ENCODE measurements around the gene TNN. TPM values are rescaled to one million over a fixed set of nuclear protein-coding genes. Genes with fewer than 3 reads are reported as not detected.

Gene TNN
- total and polyA plus RNA-seq, 2 donors (not counting 1 experiment from before 2014, with no cell fraction given): not detected

DNA sequence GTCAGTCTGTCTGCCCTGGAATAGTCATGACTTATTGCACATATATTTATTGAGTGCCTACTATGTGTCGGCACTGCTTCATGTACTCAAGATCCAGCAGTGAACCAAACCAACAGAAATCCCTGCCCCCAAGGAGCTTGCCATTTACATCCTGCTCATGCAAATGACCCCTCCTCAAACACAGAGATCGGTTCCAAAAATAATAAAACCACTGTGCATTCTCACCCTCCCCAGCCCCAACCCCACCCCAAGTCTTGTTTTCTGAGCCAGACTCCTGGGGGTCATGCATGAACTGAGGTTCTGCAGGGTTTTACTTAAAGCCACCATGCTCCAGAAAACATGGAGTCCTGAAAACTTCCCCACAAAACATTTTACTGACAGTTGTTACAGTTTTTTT is 63.0 kb downstream of the TNN start:
- no peak for DNase-seq (ENCODE audit: low read depth in 2 of 2)
- H3K4me1 ChIP-seq (ENCODE audit: control insufficient read depth, extremely low read depth, insufficient read depth, low read length): peaks cover 2% of the 10 kb centered on the region
- H3K27me3 ChIP-seq (ENCODE audit: control insufficient read depth, insufficient read depth, low read length): no peaks in the 10 kb centered on the region
- H2AFZ ChIP-seq (ENCODE audit: low read length): no peak overlapping the region
- H4K20me1 ChIP-seq (ENCODE audit: control insufficient read depth, extremely low read depth, insufficient read depth, low read length): no peaks in the 10 kb centered on the region
- H3K4me2 ChIP-seq (ENCODE audit: extremely low read depth, insufficient read depth, low read length): no peak overlapping the region
- no peak overlapping the region for H3K9ac ChIP-seq (ENCODE audit: insufficient read depth, low read length)
- H3K27ac ChIP-seq (ENCODE audit: insufficient read depth, low read length): no peak overlapping the region
- TF ChIP-seq EZH2 (IDR thresholded peaks at IDR 0.05; ENCODE audit: low read length, missing control alignments): no peak
- TF ChIP-seq, protein P1, sequence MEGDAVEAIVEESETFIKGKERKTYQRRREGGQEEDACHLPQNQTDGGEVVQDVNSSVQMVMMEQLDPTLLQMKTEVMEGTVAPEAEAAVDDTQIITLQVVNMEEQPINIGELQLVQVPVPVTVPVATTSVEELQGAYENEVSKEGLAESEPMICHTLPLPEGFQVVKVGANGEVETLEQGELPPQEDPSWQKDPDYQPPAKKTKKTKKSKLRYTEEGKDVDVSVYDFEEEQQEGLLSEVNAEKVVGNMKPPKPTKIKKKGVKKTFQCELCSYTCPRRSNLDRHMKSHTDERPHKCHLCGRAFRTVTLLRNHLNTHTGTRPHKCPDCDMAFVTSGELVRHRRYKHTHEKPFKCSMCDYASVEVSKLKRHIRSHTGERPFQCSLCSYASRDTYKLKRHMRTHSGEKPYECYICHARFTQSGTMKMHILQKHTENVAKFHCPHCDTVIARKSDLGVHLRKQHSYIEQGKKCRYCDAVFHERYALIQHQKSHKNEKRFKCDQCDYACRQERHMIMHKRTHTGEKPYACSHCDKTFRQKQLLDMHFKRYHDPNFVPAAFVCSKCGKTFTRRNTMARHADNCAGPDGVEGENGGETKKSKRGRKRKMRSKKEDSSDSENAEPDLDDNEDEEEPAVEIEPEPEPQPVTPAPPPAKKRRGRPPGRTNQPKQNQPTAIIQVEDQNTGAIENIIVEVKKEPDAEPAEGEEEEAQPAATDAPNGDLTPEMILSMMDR (conservative IDR thresholded peaks at IDR 0.05 in 1 of 2, IDR thresholded peaks at IDR 0.05 in 1 of 2; ENCODE audit: low read depth in 1 of 2, low read length in 2 of 2): no peak
- no peak overlapping the region for H3K4me3 ChIP-seq (replicated peaks in 1 of 4; ENCODE audit: control extremely low read depth in 1 of 4, insufficient read depth in 1 of 4, low read depth in 3 of 4, low read length in 4 of 4)
- no peaks in the 10 kb centered on the region for H3K9me3 ChIP-seq (ENCODE audit: control insufficient read depth, insufficient read depth, low read depth, low read length)
- H3K36me3 ChIP-seq (ENCODE audit: control insufficient read depth, insufficient read depth, low read length): no peaks in the 10 kb centered on the region
- no peaks in the 10 kb centered on the region for H3K79me2 ChIP-seq (ENCODE audit: control insufficient read depth, insufficient read depth, low read length)

DNA sequence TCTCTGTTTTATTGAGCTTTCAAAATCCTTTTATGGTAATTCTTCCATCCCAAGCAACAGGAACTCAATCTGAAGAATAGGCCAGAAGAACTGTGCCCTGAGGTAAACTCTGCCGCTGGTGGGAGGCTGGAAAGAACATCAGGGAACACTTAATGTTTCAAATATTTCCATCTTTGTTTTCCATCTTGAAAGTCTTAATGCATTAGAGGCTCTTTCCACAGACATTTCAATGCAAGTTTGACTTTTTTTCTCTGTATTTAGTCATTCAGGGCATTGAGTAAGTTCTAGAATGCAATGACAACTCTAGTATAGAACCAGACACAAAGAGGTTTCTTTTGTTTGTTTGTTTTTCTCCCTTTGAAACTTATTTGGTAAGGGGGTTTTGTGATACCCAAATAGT is 63.5 kb downstream of the TNN start:
- Histone ChIP-seq H3K27me3 (ENCODE audit: control insufficient read depth, insufficient read depth, low read length) (no peaks in the 10 kb centered on the region), H3K9me3 (ENCODE audit: control insufficient read depth, insufficient read depth, low read depth, low read length) (no peaks in the 10 kb centered on the region), H3K4me2 (ENCODE audit: extremely low read depth, insufficient read depth, low read length) (no peak overlapping the region), H3K27ac (ENCODE audit: insufficient read depth, low read length) (no peak overlapping the region), H3K79me2 (ENCODE audit: control insufficient read depth, insufficient read depth, low read length) (no peaks in the 10 kb centered on the region), H3K4me3 (replicated peaks in 1 of 4; ENCODE audit: control extremely low read depth in 1 of 4, insufficient read depth in 1 of 4, low read depth in 3 of 4, low read length in 4 of 4) (no peak overlapping the region), H3K4me1 (ENCODE audit: control insufficient read depth, extremely low read depth, insufficient read depth, low read length) (peaks cover 2% of the 10 kb centered on the region), H2AFZ (ENCODE audit: low read length) (no peak overlapping the region), H4K20me1 (ENCODE audit: control insufficient read depth, extremely low read depth, insufficient read depth, low read length) (no peaks in the 10 kb centered on the region), H3K36me3 (ENCODE audit: control insufficient read depth, insufficient read depth, low read length) (no peaks in the 10 kb centered on the region), H3K9ac (ENCODE audit: insufficient read depth, low read length) (no peak overlapping the region)
- TF ChIP-seq EZH2 (IDR thresholded peaks at IDR 0.05; ENCODE audit: low read length, missing control alignments): no peak
- TF ChIP-seq, protein P1 (conservative IDR thresholded peaks at IDR 0.05 in 1 of 2, IDR thresholded peaks at IDR 0.05 in 1 of 2; ENCODE audit: low read depth in 1 of 2, low read length in 2 of 2): no peak
- DNase-seq (ENCODE audit: low read depth in 2 of 2): no peak

DNA sequence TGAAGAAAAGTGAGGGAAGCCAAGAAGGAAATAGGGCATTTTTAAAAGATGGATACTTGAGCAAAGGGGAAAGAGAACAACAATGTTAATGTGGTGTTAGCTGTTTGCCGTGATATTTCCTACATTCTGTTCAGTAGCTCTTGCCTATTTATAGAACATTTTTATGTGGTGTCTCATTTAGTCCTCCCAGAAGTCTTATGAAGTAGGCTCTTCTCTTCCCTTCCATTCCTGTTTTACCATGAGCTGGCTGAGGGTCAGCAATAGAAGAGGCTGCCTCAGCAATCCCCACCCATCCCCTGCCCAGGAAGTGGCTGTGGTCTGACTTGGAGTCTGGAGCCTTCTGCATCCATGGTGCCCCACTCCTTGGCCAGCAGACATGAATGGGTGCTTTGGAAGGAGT is 64.8 kb downstream of the TNN start:
- no peak overlapping the region for H3K4me3 ChIP-seq (replicated peaks in 1 of 4; ENCODE audit: control extremely low read depth in 1 of 4, insufficient read depth in 1 of 4, low read depth in 3 of 4, low read length in 4 of 4)
- peaks cover 2% of the 10 kb centered on the region for H3K4me1 ChIP-seq (ENCODE audit: control insufficient read depth, extremely low read depth, insufficient read depth, low read length)
- H3K9me3 ChIP-seq (ENCODE audit: control insufficient read depth, insufficient read depth, low read depth, low read length): no peaks in the 10 kb centered on the region
- peak; percentile 43 to 65 for DNase-seq (ENCODE audit: low read depth in 2 of 2)
- no peaks in the 10 kb centered on the region for H3K27me3 ChIP-seq (ENCODE audit: control insufficient read depth, insufficient read depth, low read length)
- H4K20me1 ChIP-seq (ENCODE audit: control insufficient read depth, extremely low read depth, insufficient read depth, low read length): no peaks in the 10 kb centered on the region
- no peak overlapping the region for H3K27ac ChIP-seq (ENCODE audit: insufficient read depth, low read length)
- peak overlapping the region; percentile 15 for H3K4me2 ChIP-seq (ENCODE audit: extremely low read depth, insufficient read depth, low read length)
- no peak for TF ChIP-seq EZH2 (IDR thresholded peaks at IDR 0.05; ENCODE audit: low read length, missing control alignments)
- TF ChIP-seq, protein P1 (conservative IDR thresholded peaks at IDR 0.05 in 1 of 2, IDR thresholded peaks at IDR 0.05 in 1 of 2; ENCODE audit: low read depth in 1 of 2, low read length in 2 of 2): no peak
- no peak overlapping the region for H3K9ac ChIP-seq (ENCODE audit: insufficient read depth, low read length)
- no peak overlapping the region for H2AFZ ChIP-seq (ENCODE audit: low read length)
- H3K36me3 ChIP-seq (ENCODE audit: control insufficient read depth, insufficient read depth, low read length): no peaks in the 10 kb centered on the region
- H3K79me2 ChIP-seq (ENCODE audit: control insufficient read depth, insufficient read depth, low read length): no peaks in the 10 kb centered on the region
